ENCODE data around the gene KCNN3. TPM values are rescaled to one million over a fixed set of nuclear protein-coding genes. Genes with fewer than 3 reads are reported as not detected.

The KCNN3 gene
- total and polyA plus RNA-seq, 8 donors, result 1.9 to 3.1 (median 2.3) TPM

- ATAC-seq, result peak; percentile 57
- H3K36me3 ChIP-seq, result no peaks in the 10 kb centered on the region
- intact Hi-C loops (cut with DNase I), result no loop called here
These were observed 133.2 kb downstream of the KCNN3 start for GRCh38 chr1:154736841-154737240.

GRCh38 chr1:154735804-154736168 is 134.3 kb downstream of the KCNN3 start:
- ATAC-seq (no peak), DNase-seq (no peak)

More at GRCh38 chr1:154736841-154737240, 133.2 kb downstream of the KCNN3 start:
- Histone ChIP-seq H3K4me1 (no peaks in the 10 kb centered on the region), H3K4me3 (no peak overlapping the region), H3K27me3 (no peaks in the 10 kb centered on the region), H3K9me3 (no peaks in the 10 kb centered on the region), H3K27ac (no peak overlapping the region)
- TF ChIP-seq CTCF (IDR thresholded peaks at IDR 0.05), result no peak
- no peak for DNase-seq

GRCh38 chr1:154735061-154735803 is 134.8 kb downstream of the KCNN3 start:
- no peak for TF ChIP-seq CTCF (IDR thresholded peaks at IDR 0.05)
- DNase-seq (no peak), ATAC-seq (no peak)
- no peaks in the 10 kb centered on the region for H3K36me3 ChIP-seq
- no peaks in the 10 kb centered on the region for H3K9me3 ChIP-seq
- H3K4me3 ChIP-seq, result no peak overlapping the region
- intact Hi-C loops (cut with DNase I), result no loop called here
- no peaks in the 10 kb centered on the region for H3K27me3 ChIP-seq
- no peak overlapping the region for H3K27ac ChIP-seq
- peaks cover 0 to 12% of the 10 kb centered on the region in 2 donors for H3K4me1 ChIP-seq

More at GRCh38 chr1:154735804-154736168, 134.3 kb downstream of the KCNN3 start:
- H3K9me3 ChIP-seq, result no peaks in the 10 kb centered on the region
- no peaks in the 10 kb centered on the region for H3K36me3 ChIP-seq
- TF ChIP-seq CTCF (IDR thresholded peaks at IDR 0.05), result no peak
- no peaks in the 10 kb centered on the region for H3K27me3 ChIP-seq
- no peak overlapping the region for H3K4me3 ChIP-seq
- intact Hi-C loops (cut with DNase I), result no loop called here
- peaks cover 0 to 7% of the 10 kb centered on the region in 2 donors for H3K4me1 ChIP-seq
- no peak overlapping the region for H3K27ac ChIP-seq

DNA sequence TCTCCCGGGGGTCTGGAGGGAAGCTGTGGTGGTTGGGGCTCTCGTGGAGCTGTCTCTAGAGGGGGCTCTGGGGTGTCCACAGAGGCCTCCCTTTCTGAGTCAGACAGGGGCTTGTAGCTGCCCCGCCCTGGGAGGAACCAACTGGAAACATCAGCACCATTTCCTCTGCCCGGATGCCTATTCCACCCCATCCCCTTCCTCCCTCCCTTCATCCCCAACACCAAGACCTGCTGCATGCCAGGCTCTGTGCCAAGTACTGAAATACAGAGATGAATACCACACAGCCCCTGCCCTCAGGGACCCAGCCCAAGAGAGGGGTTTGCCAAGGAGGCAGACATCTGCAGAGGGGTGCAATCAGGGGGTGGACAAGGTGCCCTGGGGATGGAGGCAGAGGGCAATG is 136.5 kb downstream of the KCNN3 start:
- ATAC-seq (no peak), DNase-seq (no peak)
- H3K36me3 ChIP-seq, result no peaks in the 10 kb centered on the region

More for the DNA sequence above, 136.5 kb downstream of the KCNN3 start:
- H3K27me3 ChIP-seq, result no peaks in the 10 kb centered on the region
- intact Hi-C loops (cut with DNase I), result no loop called here
- H3K9me3 ChIP-seq, result no peaks in the 10 kb centered on the region
- TF ChIP-seq CTCF (IDR thresholded peaks at IDR 0.05), result no peak
- no peak overlapping the region for H3K27ac ChIP-seq
- peaks cover 6 to 12% of the 10 kb centered on the region in 2 donors for H3K4me1 ChIP-seq
- H3K4me3 ChIP-seq, result no peak overlapping the region

Measured in left lung (tissue), 10 donors.